HCT116 (cell line): Measurements from ENCODE around the gene LSMEM2. TPM values are rescaled to one million over a fixed set of nuclear protein-coding genes. Genes with fewer than 3 reads are reported as not detected.

Source experiments
- ATAC-seq: fragments of 200-7000 bp; cut with Tn5 transposase; 2 replicates; pipeline ENCODE4 v1.9.1; 2020; ENCODE audit warnings: mild to moderate bottlenecking, moderate library complexity
- BruUV-seq: library from RNA; stranded (reverse); fragments of 400-500 nt; replicated peaks from 2 replicates; lab custom pipeline; 2021; lab: Mats Ljungman, UMichigan
- CTCF ChIA-PET: fragments of 300-600 bp; sonication (Branson Sonifier 250); formaldehyde crosslinking; loops from one replicate; lab custom pipeline; 2021; ENCODE audit warnings: antibody characterized with exemption; lab: Charles Lee
- POLR2A ChIA-PET: fragments of 300-600, 350-600 bp; sonication (Branson Sonifier 250); formaldehyde crosslinking; loops from one replicate; lab custom pipeline; 2021; ENCODE audit warnings: antibody characterized with exemption; lab: Charles Lee
- RAD21 ChIA-PET, 2 experiments: fragments of 300-600 bp; sonication (Branson Sonifier 250); formaldehyde crosslinking; loops; one replicate each; lab custom pipeline; 2023; ENCODE audit warnings: low total read pairs in 2 of 2; ENCODE audit not compliant: uncharacterized antibody in 2 of 2, unreplicated experiment in 2 of 2, low non-redundant PET in 1 of 2; lab: Charles Lee
- DNase-seq: peaks from one replicate; pipeline ENCODE4 v3.0.0-alpha.2; 2010; ENCODE audit warnings: low read depth, low spot score
- H2AFZ ChIP-seq: fragments of 200-600 bp; shearing (Covaris generic), sonication (generic); 2 replicates; pipeline ENCODE4 v1.6.1; 2017; ENCODE audit warnings: low read depth, mixed run types, mixed read lengths, antibody characterized with exemption, low read length; ENCODE audit not compliant: poor library complexity, severe bottlenecking
- H3K27ac ChIP-seq: 2 replicates; pipeline ENCODE4 v1.5.1; 2012; ENCODE audit warnings: low read depth, low read length
- H3K27me3 ChIP-seq: fragments of 200-600 bp; sonication (generic); 2 replicates; pipeline ENCODE4 v1.6.1; 2016; ENCODE audit warnings: mixed run types, low read length, mixed read lengths; ENCODE audit not compliant: insufficient read depth
- H3K36me3 ChIP-seq, 2 experiments: fragments of 200-500 bp in 1 of 2; fragments of 200-600 bp in 1 of 2; sonication (Bioruptor generic) in 1 of 2; sonication (generic) in 1 of 2; 2 replicates each; pipeline versions ENCODE4 v1.5.1 to v1.6.1; 2014 to 2016; ENCODE audit warnings: low read length in 2 of 2, inconsistent platforms in 1 of 2, mixed read lengths in 1 of 2, mixed run types in 1 of 2; ENCODE audit not compliant: insufficient read depth in 2 of 2, control insufficient read depth in 1 of 2
- H3K4me1 ChIP-seq, 2 experiments: fragments of 200-600 bp in 1 of 2; sonication (generic) in 1 of 2; 2 replicates each; pipeline versions ENCODE4 v1.5.1 to v1.6.1; 2012 to 2017; ENCODE audit warnings: low read length in 2 of 2, inconsistent platforms in 1 of 2, mild to moderate bottlenecking in 1 of 2, mixed read lengths in 1 of 2, mixed run types in 1 of 2, moderate library complexity in 1 of 2; ENCODE audit not compliant: insufficient read depth in 2 of 2, control insufficient read depth in 1 of 2
- H3K4me2 ChIP-seq: fragments of 200-600 bp; sonication (generic); 2 replicates; pipeline ENCODE4 v1.6.1; 2017; ENCODE audit warnings: mixed run types, low read length, mixed read lengths
- H3K4me3 ChIP-seq, 2 experiments: fragments of 200-600 bp in 1 of 2; sonication (generic) in 1 of 2; replicated peaks in 1 of 2; 2 replicates each; pipeline ENCODE4 v1.5.1; 2011 to 2016; ENCODE audit warnings: low read length in 2 of 2, control low read depth in 1 of 2, low read depth in 1 of 2, mild to moderate bottlenecking in 1 of 2, mixed read lengths in 1 of 2, mixed run types in 1 of 2
- H3K79me2 ChIP-seq: fragments of 200-600 bp; sonication (generic); 2 replicates; pipeline ENCODE4 v1.6.1; 2017; ENCODE audit warnings: mild to moderate bottlenecking, mixed run types, low read length, moderate library complexity, mixed read lengths; ENCODE audit not compliant: insufficient read depth
- H3K9ac ChIP-seq: fragments of 200-600 bp; sonication (generic); 2 replicates; pipeline ENCODE4 v1.6.1; 2016; ENCODE audit warnings: low read length, mixed read lengths
- H3K9me2 ChIP-seq: fragments of 200-600 bp; sonication (generic), shearing (Covaris generic); 2 replicates; pipeline ENCODE4 v1.6.1; 2017; ENCODE audit warnings: mixed run types, mild to moderate bottlenecking, moderate library complexity; ENCODE audit not compliant: insufficient read depth
- H3K9me3 ChIP-seq, 2 experiments: fragments of 200-500 bp in 1 of 2; fragments of 200-600 bp in 1 of 2; sonication (Bioruptor generic) in 1 of 2; sonication (generic) in 1 of 2; 2 replicates each; pipeline ENCODE4 v1.6.1; 2014 to 2017; ENCODE audit warnings: low read length in 2 of 2, mixed read lengths in 2 of 2, inconsistent platforms in 1 of 2, low read depth in 1 of 2, mild to moderate bottlenecking in 1 of 2, mixed run types in 1 of 2, moderate library complexity in 1 of 2; ENCODE audit not compliant: control insufficient read depth in 1 of 2, insufficient read depth in 1 of 2
- H4K20me1 ChIP-seq: fragments of 200-600 bp; sonication (generic), shearing (Covaris generic); 2 replicates; pipeline ENCODE4 v1.6.1; 2017; ENCODE audit warnings: mixed run types, mild to moderate bottlenecking, moderate library complexity; ENCODE audit not compliant: insufficient read depth
- EGR1 ChIP-seq: IDR thresholded peaks from 2 replicates; pipeline ENCODE4 v1.6.1; 2012; ENCODE audit warnings: low read depth
- EZH2 ChIP-seq: fragments of 200-600 bp; sonication (generic); IDR thresholded peaks from 2 replicates; pipeline ENCODE4 v1.6.1; 2017; ENCODE audit warnings: antibody characterized with exemption, mixed run types
- POLR2AphosphoS5 ChIP-seq: IDR thresholded peaks from 2 replicates; pipeline ENCODE4 v1.6.1; 2011; ENCODE audit warnings: mild to moderate bottlenecking, low read depth, low read length, moderate library complexity
- RAD21 ChIP-seq: IDR thresholded peaks from 2 replicates; pipeline ENCODE4 v1.6.1; 2012; ENCODE audit warnings: low read depth, mild to moderate bottlenecking
- YY1 ChIP-seq: IDR thresholded peaks from 2 replicates; pipeline ENCODE4 v1.6.1; 2011; ENCODE audit warnings: low read length, low read depth, moderate library complexity, mild to moderate bottlenecking; ENCODE audit not compliant: insufficient replicate concordance; ENCODE audit errors: extremely low read depth
- intact Hi-C: fragments of 100-400 bp; cut with micrococcal nuclease; formaldehyde crosslinking; loops from 2 replicates; pipeline ENCODE4 v1.10.0; 2022
- total RNA-seq: library from RNA; stranded (reverse); gene quantifications from one replicate; pipeline ENCODE4 v1.2.1, GENCODE V29; 2021; ENCODE audit not compliant: unreplicated experiment
- TF ChIP-seq, protein P1 (sequence below), 3 experiments: fragments of 200-600 bp in 1 of 3; sonication (generic) in 1 of 3; IDR thresholded peaks in 2 of 3; conservative IDR thresholded peaks in 1 of 3; 2 replicates each; pipeline ENCODE4 v1.5.1; 2012 to 2017; ENCODE audit warnings: low read depth in 2 of 3, low read length in 2 of 3, antibody characterized with exemption in 1 of 3, borderline replicate concordance in 1 of 3, control low read depth in 1 of 3, mild to moderate bottlenecking in 1 of 3, mixed read lengths in 1 of 3, mixed run types in 1 of 3, moderate library complexity in 1 of 3; ENCODE audit not compliant: insufficient read depth in 1 of 3

Gene LSMEM2
- total RNA-seq, 1 experiment from 2014 or later = not detected

DNA sequence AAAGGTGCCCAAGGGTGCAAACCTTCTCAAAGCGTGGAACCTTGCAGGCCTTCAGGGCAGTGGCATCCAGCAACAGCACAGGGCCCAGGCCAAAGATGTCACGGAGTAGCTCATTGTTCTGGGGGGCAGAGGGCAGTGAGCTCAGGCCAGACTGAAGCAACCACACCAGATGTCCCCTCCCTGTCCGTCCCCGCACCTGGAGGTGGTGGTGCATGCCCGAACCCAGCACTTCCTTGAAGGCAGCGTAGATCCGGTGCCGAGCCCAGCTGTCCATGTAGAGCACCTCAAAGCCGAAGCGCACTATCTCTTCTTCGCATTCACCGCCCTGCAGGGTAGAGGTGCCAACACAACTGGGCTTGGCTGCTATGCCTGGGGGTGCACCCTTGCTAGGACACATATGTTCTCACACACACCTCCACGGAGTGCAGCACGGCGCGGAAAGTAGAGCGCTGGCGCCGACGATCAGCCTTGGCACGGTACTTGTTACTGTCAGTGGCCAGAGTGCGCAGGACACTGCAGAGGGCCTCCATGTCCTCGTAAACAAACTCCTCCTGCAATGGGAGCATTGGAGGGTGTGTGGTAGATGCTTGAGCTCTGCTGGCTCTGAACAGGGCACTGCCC lies 9.6 kb downstream of the LSMEM2 start:
- Histone ChIP-seq H3K36me3 (peaks cover 23 to 45% of the 10 kb centered on the region in 2 experiments), H3K79me2 (peaks cover 42% of the 10 kb centered on the region), H3K4me3 (no peak overlapping the region), H3K9me3 (no peaks in the 10 kb centered on the region), H3K9me2 (no peaks in the 10 kb centered on the region), H3K9ac (no peak overlapping the region), H3K4me2 (no peak overlapping the region), H2AFZ (no peak overlapping the region), H3K27ac (no peak overlapping the region), H3K4me1 (peaks cover 11 to 17% of the 10 kb centered on the region in 2 experiments), H3K27me3 (no peaks in the 10 kb centered on the region), H4K20me1 (no peaks in the 10 kb centered on the region)
- no TSS peak for BruUV-seq
- intact Hi-C loops = no loop called here
- TF ChIP-seq POLR2AphosphoS5 (no peak), YY1 (no peak), RAD21 (no peak), EGR1 (no peak)
- DNase-seq (no peak), ATAC-seq (no peak)
- CTCF ChIA-PET = no interaction called here
- RAD21 ChIA-PET = no interaction called here
- POLR2A ChIA-PET = interaction anchor here (1.2 kb wide), 1 partner anchor 55 kb away, joined by 3 read pairs; no protein-coding TSS in a partner anchor

GRCh38 chr3:50289130-50289529 lies 10.2 kb downstream of the LSMEM2 start:
- no TSS peak for BruUV-seq
- peaks cover 23 to 45% of the 10 kb centered on the region in 2 experiments for H3K36me3 ChIP-seq
- DNase-seq = no peak
- ChIA-PET POLR2A (interaction anchor here (1.2 kb wide), 1 partner anchor 56 kb away, joined by 3 read pairs; no protein-coding TSS in a partner anchor), RAD21 (interaction anchor here in 1 of 2 experiments (0.6 kb wide), 1 partner anchor 14 kb away, joined by 3 read pairs; no protein-coding TSS in a partner anchor), CTCF (no interaction called here)
- H3K27me3 ChIP-seq = no peaks in the 10 kb centered on the region
- no peak overlapping the region for H3K27ac ChIP-seq
- peaks cover 42% of the 10 kb centered on the region for H3K79me2 ChIP-seq
- no peak overlapping the region for H3K4me2 ChIP-seq
- no peak for ATAC-seq
- H4K20me1 ChIP-seq = no peaks in the 10 kb centered on the region
- peaks cover 11 to 17% of the 10 kb centered on the region in 2 experiments for H3K4me1 ChIP-seq
- no peak overlapping the region for H2AFZ ChIP-seq
- intact Hi-C loops = no loop called here
- H3K9ac ChIP-seq = no peak overlapping the region
- TF ChIP-seq EZH2 = no peak
- TF ChIP-seq, protein P1, sequence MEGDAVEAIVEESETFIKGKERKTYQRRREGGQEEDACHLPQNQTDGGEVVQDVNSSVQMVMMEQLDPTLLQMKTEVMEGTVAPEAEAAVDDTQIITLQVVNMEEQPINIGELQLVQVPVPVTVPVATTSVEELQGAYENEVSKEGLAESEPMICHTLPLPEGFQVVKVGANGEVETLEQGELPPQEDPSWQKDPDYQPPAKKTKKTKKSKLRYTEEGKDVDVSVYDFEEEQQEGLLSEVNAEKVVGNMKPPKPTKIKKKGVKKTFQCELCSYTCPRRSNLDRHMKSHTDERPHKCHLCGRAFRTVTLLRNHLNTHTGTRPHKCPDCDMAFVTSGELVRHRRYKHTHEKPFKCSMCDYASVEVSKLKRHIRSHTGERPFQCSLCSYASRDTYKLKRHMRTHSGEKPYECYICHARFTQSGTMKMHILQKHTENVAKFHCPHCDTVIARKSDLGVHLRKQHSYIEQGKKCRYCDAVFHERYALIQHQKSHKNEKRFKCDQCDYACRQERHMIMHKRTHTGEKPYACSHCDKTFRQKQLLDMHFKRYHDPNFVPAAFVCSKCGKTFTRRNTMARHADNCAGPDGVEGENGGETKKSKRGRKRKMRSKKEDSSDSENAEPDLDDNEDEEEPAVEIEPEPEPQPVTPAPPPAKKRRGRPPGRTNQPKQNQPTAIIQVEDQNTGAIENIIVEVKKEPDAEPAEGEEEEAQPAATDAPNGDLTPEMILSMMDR (IDR thresholded peaks at IDR 0.05 in 2 of 3, conservative IDR thresholded peaks at IDR 0.05 in 1 of 3; ENCODE audit: borderline replicate concordance in 1 of 3, insufficient read depth in 1 of 3, low read depth in 2 of 3, low read length in 2 of 3) = no peak
- H3K9me2 ChIP-seq = no peaks in the 10 kb centered on the region
- no peak overlapping the region for H3K4me3 ChIP-seq
- H3K9me3 ChIP-seq = no peaks in the 10 kb centered on the region
